ENCODE measurements around the gene BLM.
"Not testable (repeated sequence)": the region's sequence is repeated elsewhere in the genome, so short reads cannot be mapped to it uniquely, and the experiment has no call there.

BLM gene

DNA sequence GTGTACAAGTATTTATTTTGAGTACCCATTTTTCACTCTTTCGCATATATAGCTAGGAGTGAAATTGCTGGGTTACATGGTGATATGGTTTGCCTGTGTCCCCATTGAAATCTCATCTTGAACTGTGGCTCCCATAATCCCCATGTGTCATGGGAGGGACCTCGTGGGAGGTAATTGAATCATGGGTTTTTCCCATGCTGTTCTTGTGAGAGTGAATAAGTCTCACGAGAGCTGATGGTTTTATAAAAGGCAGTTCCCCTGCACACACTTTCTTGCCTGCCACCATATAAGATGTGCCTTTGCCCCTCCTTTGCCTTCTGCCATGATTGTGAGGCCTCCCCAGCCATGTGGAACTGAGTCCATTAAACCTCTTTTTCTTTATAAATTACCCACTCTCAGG lies 23.4 kb downstream of the BLM start:
- not testable (repeated sequence) for DNase-seq

DNA sequence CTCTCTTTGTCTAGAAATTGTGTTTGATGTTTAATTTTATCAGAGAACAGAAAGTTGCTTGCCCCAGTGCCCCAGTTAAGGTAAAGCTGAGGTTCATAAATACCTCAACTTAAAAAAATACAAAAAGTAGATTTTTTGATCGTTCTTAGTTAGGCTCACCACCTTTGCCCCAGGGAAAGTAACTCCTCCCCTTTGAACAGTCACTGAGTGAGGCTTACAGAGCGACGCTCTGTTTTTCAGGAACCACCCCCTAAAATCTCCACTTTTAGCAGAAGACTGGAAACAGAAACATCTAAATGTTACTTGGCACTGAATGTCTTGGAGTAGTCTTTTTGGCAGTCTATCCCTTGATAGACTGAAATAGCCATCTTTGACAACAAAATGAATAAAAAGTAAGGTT lies 24.9 kb downstream of the BLM start:
- no peak for DNase-seq

DNA sequence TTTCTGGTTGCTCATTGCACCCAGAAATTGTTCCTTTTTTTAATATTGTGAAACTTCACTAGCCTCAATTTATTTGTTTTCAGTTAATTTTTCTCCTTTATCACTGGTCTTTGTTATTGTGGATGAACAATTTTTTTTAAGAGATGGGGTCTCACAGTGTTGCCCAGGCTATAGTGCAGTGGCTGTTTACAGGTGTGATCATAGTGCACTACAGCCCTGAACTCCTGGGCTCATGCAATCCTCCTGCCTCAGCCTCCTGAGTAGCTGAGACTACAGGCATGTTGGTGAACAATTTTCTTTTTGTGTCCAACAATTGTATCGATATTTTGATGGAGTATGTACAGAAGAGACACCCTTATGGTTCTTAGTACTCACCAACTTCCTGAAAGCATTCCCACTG lies 26.3 kb downstream of the BLM start:
- DNase-seq: no peak

DNA sequence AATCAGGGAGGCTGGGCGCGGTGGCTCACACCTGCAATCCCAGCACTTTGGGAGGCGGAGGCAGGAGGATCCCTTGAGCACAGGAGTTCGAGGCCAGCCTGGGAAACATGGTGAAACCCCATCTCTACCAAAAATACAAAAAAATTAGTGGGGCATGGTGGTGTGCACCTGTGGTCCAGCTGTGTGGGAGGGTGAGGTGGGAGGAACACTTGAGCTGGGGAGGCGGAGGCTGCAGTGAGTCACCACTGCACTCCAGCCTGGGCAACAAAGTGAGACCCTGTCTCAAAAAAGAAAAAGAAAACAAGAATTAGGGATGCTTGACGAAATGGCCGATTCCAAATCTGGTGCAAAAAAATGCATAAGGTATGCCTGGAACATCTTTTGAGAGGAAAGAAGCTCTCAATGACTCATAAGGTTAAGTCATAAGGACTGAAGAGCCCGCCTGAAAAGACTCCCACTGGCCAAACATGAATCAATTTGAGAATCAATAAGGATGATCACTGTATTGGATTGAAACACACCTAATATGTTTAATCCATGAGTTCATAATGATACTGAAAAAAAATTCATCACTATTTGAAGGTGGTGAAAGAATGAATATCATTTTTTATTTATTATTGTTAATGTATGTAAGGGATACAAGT lies 27.7 kb downstream of the BLM start:
- DNase-seq: no peak

DNA sequence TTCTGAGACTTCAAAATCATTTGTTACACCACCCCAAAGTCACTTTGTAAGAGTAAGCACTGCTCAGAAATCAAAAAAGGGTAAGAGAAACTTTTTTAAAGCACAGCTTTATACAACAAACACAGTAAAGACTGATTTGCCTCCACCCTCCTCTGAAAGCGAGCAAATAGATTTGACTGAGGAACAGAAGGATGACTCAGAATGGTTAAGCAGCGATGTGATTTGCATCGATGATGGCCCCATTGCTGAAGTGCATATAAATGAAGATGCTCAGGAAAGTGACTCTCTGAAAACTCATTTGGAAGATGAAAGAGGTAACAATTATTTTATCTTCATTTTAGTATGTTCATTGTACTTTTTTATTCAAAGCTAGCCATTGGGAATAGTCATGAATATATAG lies 32.6 kb downstream of the BLM start:
- DNase-seq: no peak

DNA sequence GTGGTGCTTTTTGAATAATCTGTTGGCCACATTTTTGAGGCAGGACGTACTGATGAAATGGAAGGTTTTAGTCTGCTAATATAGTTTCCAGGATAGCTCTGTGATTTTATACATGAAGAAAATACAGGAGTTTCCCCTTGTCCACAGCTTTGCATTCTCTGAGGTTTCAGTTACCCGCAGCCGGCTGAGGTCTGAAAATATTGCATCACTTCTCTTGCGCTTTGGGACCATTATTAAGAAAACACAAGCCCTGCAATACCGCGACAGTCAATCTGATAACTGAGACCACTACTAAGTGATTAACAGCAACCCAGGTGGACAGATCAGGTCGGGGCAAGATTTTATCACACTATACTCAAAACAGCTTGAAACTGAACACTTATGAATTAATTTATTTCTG lies 33.0 kb downstream of the BLM start:
- DNase-seq: no peak

DNA sequence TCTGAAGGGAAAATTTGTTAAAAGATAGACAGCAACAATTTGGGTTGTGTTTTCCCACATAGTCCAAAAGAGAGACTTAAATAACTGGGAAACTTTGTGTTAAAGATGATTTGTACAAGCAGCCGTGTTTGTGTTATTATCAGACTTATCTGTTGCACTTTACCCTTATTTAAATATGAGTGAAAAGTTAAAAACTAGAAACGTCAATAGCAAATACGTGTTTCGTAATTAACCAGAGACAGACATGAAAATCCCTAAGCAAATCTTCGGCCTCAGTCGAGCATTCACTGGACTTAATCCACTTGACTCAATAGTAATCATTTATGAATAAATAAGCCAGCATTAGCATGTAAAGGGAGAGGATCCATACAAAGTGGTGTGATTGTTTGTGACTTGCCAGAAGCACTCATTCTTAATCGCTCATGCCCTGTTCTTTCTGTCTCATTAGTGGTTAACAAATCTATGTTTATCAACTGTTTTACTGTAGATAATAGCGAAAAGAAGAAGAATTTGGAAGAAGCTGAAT lies 34.2 kb downstream of the BLM start:
- no peak for DNase-seq

DNA sequence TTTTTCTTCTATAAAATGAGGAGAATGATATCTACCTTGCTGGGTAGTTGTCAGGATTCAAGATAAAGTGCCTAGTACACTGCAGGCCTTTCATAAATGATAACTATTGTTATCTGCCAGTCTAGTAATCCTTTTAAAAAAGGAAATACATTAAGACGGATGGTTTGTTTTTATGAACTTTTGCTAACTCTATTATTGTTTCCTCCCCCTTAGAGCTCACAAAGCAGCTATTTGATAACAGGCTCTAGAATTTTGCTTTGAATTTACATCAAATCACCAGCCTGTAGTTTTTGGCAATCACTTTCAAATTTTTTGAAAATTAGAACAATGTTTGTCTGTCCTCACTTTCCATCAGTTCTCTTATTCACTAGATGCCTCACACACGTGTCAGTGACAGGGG lies 39.8 kb downstream of the BLM start:
- DNase-seq: no peak

DNA sequence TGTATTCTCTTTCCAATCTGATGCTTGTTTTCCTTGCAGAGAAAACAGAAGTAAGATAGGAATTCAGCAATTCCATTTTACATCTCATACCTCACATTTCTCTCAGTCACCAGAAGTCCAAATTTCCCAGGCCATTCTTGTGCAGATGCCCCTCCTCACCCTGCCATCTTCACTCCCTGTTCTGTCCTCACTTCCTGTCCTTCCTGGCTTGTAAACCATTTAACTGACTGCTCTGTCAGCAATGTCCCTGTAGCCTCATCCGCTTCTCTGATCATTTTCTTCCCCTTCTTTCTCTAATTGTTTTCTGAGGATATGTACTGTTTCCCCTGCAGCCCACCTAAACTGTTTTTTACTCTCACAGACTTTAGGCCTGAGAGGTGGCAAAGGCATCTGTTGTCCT lies 40.3 kb downstream of the BLM start:
- DNase-seq: no peak

DNA sequence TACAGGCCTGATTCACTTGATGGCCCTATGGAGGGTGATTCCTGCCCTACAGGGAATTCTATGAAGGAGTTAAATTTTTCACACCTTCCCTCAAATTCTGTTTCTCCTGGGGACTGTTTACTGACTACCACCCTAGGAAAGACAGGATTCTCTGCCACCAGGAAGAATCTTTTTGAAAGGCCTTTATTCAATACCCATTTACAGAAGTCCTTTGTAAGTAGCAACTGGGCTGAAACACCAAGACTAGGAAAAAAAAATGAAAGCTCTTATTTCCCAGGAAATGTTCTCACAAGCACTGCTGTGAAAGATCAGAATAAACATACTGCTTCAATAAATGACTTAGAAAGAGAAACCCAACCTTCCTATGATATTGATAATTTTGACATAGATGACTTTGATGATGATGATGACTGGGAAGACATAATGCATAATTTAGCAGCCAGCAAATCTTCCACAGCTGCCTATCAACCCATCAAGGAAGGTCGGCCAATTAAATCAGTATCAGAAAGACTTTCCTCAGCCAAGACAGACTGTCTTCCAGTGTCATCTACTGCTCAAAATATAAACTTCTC lies 43.6 kb downstream of the BLM start:
- no peak for DNase-seq

DNA sequence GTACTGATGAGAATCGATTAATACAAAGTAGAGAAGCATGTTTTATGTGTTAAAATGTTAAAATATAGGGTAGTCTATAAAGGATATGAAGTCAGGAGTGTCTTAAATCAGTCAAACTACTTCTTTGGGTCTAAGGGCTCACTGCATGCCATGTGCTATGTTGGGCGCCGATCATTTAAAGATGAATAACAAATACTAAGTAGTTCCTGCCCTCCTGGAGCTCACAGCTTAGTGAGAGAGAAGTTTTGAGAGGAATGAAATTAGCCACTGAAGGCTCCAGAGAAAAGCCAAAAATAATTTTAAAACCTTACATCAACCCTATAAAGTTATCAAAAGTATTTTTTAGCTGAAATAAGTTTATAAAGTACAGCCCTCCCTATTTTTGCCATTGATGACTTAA lies 44.5 kb downstream of the BLM start:
- no peak for DNase-seq

DNA sequence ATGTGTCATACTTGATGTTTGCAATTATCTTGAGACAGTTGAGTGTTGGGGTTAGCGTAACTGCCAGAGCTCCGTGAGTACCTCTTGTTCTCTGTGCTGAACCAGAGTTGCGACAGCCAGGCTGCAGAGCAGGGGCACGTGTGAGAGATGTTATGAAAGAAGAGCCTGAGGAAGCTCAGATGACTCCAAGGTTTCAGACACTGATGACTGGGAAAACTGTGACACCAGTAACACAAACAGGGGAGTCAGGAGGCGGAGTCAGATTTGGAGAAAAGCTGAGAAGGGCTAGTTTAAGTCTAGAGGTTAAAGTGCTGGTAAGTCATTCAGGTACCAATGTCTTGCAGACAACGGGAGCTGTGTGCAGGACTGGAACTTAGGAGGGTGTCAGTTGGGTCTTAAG lies 45.0 kb downstream of the BLM start:
- no peak for DNase-seq

DNA sequence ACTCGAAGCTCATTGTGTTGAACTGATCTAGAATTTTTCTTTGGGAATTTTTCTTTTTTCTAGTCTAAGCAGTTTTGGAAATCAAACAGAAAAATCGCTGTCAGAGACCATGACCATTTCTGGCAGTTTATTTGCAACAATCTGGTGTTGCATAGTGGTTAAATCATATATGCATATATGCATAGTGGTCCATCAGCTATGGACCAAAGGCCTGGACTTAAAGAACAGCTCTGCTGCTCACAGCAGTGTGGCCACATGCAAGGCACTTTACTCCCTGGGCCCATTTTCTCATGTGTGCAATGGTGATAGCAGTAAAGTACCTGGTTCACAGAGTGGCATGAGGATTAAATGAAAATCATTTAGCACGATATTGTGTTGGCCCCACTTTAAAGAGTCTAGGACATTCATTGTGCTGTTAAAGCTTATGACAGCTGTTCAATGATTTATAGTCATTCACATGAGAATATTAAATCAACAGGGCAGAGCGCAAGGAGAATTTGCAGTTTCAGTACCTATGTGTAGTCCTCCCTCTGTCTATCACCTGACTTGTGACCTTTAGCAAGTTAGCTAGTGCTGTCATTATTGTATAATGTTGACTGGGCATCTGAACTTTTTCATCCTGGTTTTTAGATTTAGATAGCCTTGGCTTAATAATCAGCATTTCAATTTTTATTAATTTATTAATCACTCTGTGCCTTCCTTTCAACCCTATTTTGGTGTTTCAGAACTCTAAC lies 46.4 kb downstream of the BLM start:
- no peak for DNase-seq

DNA sequence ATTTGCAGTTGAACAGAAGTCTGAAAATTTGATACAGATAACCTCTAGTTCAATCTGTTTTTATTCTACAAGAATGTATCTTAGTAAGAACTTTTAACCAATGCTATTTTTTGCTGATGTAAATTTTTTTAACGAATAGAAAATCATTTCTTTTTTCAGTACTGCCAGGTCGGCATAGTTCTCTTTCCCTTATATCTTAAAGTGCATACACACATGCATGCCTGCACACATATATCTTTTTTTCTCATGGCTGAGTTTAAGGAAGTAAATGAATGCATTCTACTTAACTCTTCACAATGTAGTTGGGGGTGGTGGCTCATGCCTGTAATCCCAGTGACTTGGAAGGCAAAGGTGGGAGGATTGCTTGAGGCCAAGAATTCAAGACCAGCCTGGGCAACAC lies 48.4 kb downstream of the BLM start:
- DNase-seq: no peak

DNA sequence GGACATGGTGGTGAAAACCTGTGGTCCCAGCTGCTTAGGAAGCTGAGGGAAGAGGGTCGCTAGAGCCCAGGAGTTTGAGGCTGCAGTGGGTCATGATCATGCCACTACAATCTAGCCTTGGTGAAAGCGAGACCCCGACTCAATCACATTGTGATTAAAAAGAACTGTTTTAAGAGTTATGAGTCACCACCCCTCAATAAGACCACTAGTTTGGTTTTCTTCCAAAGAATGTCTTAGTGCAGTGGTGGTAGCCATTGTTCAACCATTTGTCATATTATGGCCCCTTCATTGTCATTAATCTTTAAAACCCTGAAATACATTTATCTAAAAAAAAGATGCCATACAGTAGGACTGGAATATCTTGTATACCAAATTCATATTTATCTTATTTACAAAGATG lies 48.8 kb downstream of the BLM start:
- no peak for DNase-seq

DNA sequence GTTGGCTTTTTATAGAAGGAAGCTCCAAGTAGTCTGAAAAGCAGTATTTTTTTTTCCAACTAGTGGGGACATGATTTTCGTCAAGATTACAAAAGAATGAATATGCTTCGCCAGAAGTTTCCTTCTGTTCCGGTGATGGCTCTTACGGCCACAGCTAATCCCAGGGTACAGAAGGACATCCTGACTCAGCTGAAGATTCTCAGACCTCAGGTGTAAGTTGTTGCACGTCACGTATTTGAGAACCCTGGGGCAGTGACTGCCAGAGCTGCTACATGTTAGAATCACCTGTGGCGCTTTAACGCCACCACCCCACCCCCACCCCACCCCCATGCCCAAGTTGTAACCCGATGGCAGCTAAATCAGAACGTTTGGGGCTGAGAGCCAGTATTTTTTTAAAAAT lies 52.2 kb downstream of the BLM start:
- no peak for DNase-seq

DNA sequence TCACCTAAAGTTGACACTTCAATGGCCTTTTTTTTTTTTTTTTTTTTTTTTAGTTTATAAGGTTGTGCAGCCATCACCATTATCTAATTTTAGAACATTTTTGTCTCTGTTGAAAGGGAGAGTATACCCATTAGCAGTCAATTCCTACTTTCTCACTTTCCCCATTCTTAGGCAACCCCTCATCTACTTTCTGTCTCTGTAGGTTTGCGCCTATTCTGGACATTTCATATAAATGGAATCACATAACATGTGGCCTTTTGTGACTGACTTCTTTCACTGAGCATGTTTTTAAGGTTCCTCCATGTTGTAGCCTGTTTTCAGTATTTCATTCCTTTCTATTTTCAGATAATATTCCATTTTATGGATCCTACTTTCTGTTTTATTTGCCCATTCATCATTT lies 56.3 kb downstream of the BLM start:
- no peak for DNase-seq

DNA sequence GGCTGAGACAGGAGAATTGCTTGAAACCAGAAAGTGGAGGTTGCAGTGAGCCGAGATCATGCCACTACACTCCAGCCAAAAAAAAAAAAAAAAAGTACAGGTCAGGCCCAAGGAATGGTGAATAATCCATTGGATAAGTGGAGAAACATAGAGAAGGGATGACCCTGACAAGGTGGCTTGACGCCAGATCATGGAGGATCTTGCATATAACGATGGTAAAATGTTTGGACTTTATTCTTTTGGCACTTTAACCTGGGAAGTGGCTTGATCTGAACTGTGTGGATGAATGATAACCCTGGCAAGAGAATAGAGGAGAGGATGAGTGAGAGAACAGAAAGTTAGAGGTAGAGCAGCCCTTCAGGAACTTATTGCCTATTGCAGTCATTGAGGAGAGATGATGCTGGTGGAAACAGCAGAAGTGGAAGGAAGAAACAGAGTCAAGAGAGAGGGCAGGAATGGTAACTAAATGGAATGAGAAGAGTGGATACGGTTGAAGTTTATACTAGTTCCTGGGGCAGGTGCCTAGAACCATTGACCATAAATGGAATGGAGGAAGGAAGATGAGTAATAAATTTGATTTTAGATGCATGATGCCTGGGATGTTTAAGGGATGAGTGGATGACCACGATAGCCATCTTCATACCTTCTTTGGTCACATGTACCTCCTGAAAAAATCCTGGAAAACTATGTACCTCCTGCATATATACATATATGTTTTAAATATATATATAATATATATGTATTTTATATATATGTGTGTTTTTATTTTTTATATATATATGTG lies 57.8 kb downstream of the BLM start:
- DNase-seq: no peak

DNA sequence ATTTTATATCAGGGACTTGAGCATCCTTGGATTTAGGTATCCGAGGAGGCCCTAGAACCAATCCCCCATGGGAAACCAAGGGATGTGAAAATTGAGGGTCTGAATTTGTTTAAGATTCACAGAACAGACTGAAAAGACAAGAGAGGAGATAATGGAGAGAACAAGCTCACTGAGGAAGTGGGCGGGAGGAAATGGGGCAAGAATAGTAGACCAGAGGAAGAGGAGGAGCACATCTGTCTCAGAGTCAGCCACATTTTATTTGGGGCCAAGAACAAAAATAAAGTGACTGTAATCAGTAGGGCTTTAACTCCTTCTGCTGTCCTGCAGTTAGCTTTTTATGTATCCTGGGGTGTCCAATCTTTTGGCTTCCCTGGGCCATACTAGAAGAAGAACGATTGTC lies 63.8 kb downstream of the BLM start:
- DNase-seq: no peak

DNA sequence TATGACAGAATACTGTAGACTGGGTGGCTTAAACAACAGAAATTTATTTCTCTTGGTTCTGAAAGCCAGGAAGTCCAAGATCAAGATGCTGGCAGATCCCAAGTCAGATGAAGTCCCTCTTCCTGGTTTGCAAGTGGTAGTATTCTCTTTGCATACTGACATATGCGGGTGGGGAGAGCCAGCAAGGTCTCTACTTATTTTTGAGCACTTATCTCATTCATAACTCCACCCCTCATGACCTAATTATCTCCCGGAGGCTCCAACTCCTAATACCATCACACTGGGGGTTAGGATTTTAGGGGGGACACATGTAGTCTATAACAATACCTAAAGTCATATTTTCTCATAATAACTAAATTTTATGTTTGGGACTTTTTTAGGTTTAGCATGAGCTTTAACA lies 65.3 kb downstream of the BLM start:
- no peak for DNase-seq

DNA sequence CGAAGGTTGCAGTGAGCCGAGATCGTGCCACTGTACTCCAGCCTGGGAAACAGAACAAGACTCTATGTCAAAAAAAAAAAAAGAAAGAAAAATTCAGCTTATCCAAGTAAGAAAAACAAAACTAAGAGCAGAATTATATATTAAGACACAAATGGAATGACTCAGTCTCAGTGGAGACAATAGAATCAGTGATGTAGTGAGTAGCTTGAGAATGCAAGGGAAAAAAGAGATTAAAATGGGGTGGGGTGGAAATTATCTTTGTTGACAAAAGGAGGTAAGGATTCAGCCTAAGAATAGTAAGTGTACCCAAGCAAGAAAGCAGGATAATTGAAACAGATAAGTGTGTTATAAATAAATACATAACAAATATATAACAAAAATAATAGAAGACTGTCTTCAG lies 70.7 kb downstream of the BLM start:
- no peak for DNase-seq

DNA sequence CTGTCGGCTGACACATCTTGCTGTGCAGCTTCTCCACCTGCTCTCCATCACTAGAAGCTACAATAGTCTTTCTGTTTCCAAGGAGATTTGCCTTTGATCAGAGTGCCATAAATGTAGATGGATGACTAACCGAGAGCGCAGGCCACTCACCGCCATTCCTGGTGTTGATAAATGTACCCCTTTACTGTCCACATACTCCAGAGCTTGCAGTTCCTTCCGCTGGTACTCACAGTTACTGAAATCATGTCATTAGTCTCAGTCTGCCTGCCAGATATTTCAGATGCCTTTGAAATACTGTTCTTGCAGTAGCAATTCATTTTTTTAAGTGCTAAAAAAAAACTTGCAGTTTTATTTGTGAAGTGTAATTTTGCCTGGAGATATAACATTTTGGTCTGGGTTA lies 72.3 kb downstream of the BLM start:
- DNase-seq: no peak

DNA sequence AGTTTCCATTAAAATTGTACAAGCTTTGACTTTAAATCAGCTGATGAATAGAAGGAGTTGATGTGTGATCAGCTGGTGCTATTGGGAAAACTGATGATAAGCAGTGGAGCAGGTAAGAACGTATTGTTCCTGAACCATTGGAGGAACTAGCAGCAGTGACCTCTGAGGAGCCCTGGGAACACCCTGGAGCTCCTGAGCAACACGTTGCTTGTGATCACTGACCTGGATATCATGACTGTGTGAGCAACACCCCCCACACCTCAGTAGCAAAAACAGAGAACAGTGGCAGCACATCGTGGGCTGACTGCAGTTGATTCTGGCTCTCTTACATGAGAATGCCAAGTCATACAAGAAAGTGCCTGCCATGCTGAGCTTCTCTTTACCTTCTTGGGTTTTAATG lies 72.9 kb downstream of the BLM start:
- DNase-seq: no peak

DNA sequence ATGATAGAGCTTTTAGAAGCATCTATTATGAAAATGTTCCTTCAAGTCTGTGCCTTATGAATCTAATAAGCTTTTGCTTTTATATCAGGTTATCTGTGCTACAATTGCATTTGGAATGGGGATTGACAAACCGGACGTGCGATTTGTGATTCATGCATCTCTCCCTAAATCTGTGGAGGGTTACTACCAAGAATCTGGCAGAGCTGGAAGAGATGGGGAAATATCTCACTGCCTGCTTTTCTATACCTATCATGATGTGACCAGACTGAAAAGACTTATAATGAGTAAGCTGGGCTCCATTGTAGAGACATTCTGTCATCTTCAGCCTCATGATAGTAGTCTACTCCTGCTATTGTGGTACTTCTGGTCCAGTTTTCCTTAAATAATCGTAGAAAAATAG lies 73.4 kb downstream of the BLM start:
- DNase-seq: no peak
